ENCODE data around the gene NEAT1.
"Not testable (repeated sequence)": the region's sequence is repeated elsewhere in the genome, so short reads cannot be mapped to it uniquely, and the experiment has no call there.

Gene NEAT1

DNA sequence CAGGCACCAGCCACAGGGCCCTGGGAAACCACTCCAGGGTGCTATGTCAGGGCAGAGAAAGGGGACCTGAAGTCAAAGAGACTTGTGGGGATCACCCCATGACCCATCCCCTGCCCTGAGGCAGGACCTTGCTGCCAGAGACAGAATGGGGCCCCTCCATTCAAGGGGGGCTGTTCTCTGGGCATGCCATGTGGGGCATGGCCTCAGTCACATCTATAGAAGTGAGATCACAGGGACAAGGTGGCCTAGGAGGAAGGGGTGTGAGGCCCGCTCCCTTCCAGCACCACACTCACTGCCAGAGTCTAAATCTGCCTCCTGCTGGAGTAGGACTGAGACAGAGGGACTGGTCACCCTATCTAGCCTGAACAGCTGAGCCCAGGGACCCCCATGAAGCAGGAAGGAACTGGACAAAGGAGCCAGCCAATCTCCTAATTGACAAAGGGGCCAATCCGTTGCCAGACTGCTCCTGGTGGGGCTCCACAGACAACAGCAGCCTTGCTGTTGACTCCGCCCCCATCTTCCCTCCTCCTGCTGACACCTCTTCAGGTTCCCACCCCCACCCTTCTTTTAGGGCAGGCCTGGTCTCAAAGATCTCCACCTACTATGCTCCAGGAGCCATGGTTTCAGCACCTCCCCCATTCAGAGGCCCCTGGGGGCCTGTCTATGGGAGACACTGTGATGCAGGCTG is 26.0 kb downstream of the NEAT1 start:
- DNase-seq (ENCODE audit: low spot score): peak; percentile 69

DNA sequence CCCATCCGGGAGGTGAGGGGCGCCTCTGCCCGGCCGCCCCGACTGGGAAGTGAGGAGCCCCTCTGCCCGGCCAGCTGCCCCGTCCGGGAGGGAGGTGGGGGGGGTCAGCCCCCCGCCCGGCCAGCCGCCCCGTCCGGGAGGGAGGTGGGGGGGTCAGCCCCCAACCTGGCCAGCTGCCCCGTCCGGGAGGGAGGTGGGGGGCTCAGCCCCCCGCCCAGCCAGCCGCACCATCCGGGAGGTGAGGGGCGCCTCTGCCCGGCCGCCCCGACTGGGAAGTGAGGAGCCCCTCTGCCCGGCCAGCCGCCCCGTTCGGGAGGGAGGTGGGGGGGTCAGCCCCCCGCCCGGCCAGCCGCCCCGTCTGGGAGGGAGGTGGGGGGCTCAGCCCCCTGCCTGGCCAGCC is 28.7 kb downstream of the NEAT1 start:
- DNase-seq (ENCODE audit: low spot score): not testable (repeated sequence)

- not testable (repeated sequence) for DNase-seq (ENCODE audit: low spot score)
These were observed 29.7 kb downstream of the NEAT1 start for GRCh38 chr11:65452259-65452658.

DNA sequence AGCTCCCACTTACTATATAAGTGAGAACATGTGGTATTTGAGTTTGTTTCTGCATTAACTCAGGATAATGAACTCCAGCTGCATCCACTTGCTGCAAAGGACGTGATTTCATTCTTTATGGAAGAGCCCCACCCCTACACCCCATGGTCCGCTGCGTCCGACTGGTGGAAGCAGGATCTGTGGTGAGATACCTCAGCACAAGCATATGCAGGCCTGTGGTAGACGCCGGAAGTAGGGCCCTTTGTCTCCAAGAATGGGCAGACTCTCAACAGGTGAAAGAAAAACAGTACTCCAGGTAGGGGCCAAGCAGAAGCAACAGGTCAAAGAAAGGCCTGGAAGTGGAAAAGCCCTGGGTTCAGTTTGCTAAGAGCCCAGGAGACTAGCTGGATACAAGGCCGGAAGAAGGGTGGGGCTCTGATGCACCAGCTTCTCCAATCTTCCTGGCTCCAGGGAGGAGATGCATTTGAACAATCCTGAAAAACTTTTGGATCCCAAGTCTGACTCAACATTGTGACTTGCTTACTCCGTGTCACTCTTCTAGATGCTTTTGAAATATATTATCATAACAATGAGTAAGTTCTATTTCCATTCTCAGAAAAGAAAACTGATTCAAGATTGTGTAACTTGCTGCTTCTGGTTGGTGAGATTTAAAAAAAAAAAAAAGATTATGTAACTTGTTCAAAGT is 30.4 kb downstream of the NEAT1 start:
- no peak for DNase-seq (ENCODE audit: low spot score)

GRCh38 chr11:65454311-65454695 is 31.7 kb downstream of the NEAT1 start:
- DNase-seq (ENCODE audit: low spot score): no peak

GRCh38 chr11:65454696-65455456 is 32.3 kb downstream of the NEAT1 start:
- peak; percentile 93 for DNase-seq (ENCODE audit: low spot score)

DNA sequence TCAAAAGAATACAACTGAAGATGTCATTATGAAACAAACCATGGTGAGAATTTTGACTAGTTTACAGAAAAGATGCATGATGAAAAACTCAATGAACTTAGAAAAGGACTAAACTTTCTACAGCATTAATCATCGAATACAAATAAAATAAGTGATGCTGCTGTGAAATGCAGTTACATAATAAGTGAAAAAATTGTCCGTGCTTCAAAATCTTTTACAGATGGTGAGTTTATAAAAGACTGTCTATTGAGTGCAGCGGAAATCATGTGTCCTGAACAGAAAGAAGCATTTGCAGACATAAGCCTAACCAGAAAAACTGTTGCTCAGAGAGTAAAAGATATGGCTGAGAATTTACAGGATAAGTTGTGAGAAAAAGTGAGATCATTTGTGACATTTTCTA is 33.8 kb downstream of the NEAT1 start:
- no peak for DNase-seq (ENCODE audit: low spot score)

- DNase-seq (ENCODE audit: low spot score): no peak
These were observed 37.0 kb downstream of the NEAT1 start for GRCh38 chr11:65459552-65459951.

- DNase-seq (ENCODE audit: low spot score): not testable (repeated sequence)
These were observed 42.9 kb downstream of the NEAT1 start for GRCh38 chr11:65465471-65465870.

GRCh38 chr11:65467306-65467705 is 44.7 kb downstream of the NEAT1 start:
- not testable (repeated sequence) for DNase-seq (ENCODE audit: low spot score)

DNA sequence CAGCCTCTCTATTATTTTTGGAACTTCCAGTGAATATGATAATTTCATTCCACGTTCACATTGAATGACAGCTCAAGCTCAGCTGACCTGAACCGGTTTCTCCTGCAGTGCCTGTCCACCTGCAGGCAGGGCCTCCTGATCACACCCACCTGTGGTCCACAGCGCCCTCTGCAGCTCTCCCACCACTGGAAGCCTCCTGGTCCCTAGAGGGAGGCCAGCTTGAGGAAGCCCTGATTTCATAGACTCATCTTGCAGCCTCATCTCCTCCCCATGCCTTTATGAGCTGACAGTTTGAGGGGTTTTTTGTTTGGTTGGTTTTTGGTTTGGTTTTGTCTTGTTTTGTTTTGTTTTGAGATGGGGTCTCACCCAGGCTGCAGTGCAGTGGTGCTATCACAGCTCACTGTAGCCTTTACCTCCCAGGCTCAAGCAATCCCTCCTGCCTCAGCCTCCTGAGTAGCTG is 46.3 kb downstream of the NEAT1 start:
- peak; percentile 76 for DNase-seq (ENCODE audit: low spot score)

- no peak for DNase-seq (ENCODE audit: low spot score)
These were observed 47.9 kb downstream of the NEAT1 start for GRCh38 chr11:65470433-65471049.

DNA sequence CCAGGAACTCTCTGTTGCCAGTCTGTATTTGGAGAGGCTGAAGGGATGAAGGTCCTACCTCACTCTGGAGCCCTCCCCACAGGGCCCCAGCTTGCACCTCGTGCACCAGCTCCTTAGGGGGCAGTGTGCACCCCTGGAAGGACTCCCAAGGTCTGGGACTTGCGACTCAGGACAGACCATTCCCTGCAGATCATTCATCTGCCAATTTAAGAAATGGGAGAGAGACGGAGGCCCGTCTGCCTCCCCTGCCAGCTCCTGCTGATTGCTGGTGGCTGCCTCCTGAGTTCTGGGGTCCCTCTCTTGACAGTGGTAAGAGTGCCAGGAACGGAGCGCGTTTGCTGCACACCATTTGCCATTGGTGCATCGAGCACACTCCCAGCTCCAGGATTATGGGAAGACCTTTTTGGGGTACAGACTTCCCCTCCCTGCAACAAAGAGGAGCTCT is 48.9 kb downstream of the NEAT1 start:
- peak; percentile 89 for DNase-seq (ENCODE audit: low spot score)

- not testable (repeated sequence) for DNase-seq (ENCODE audit: low spot score)
These were observed 50.1 kb downstream of the NEAT1 start for GRCh38 chr11:65472588-65473277.

DNA sequence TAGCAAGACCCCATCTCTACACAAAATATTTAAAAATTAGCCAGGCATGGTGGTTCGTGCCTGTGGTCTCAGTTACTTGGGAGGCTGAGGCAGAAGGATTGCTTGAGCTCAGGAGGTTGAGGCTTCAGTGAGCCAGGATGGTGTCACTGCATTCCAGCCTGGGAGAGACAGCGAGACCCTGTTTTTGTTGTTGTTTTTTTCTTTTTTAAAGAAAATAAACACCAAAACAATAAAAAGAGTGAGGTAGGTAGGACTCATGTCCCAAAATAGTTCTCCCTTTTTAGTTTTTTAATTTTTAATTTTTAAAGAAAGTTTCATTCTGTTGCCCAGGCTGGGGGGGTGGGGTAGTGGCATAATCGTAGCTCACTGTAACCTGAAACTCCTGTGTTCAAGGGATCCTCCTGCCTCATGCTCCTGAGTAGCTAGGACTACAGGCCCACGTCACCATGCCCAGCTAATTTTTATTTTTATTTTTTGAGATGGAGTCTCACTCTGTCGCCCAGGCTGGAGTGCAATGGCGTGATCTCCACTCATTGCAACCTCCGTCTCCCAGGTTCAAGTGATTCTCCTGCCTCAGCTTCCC is 50.8 kb downstream of the NEAT1 start:
- no peak for DNase-seq (ENCODE audit: low spot score)

- no peak for DNase-seq (ENCODE audit: low spot score)
These were observed 52.3 kb downstream of the NEAT1 start for GRCh38 chr11:65474864-65475263.

DNA sequence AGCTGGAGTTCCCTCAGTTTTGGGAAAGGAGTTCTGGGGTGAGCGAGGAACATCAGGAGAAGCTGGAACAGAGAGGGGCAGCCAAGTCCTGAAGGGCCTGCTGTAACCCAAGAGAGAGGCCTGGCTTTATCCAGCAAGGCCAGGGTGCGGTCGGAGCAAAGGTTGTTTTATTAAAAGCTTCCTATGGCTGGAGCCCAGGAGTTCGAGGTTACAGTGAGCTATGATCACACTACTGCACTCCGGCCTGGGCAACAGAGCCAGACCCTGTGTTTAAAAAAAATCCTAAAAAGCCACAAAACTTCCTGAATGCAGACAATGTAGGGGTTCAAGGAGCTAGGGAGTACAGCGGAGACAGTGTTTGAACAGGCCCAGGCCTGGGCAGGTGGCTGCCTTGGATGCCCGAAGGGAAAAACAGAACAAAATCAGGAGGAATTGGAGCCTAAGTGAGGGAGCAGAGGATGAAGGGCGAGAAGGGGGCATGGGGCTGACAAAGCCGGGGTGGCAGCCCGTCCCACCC is 54.1 kb downstream of the NEAT1 start:
- DNase-seq (ENCODE audit: low spot score): peak; percentile 35

GRCh38 chr11:65477149-65477965 is 54.8 kb downstream of the NEAT1 start:
- peak; percentile 96 for DNase-seq (ENCODE audit: low spot score)

- peak; percentile 46 for DNase-seq (ENCODE audit: low spot score)
These were observed 56.0 kb downstream of the NEAT1 start for GRCh38 chr11:65478388-65479183.
